K562 (cell line): ENCODE data around the gene NXNL2. TPM values are rescaled to one million over a fixed set of nuclear protein-coding genes. Genes with fewer than 3 reads are reported as not detected.

ENCODE experiments used
- ATAC-seq: fragments of 200-7000 bp; cut with Tn5 transposase; 3 replicates; pipeline ENCODE4 v1.9.1; 2020; ENCODE audit warnings: moderate library complexity
- BruUV-seq: library from RNA; stranded (reverse); fragments of 400-500 nt; replicated peaks from 2 replicates; lab custom pipeline; 2021; lab: Mats Ljungman, UMichigan
- CTCF ChIA-PET: fragments of 300-600 bp; formaldehyde crosslinking; extraction: SDS; loops from one replicate; lab custom pipeline; 2021; ENCODE audit warnings: low intra/inter-chr PET ratio; lab: Yijun Ruan, JAX
- POLR2A ChIA-PET: fragments of 300-600, 350-650 bp; sonication (Branson Sonifier 250); formaldehyde crosslinking; extraction: SDS; loops from one replicate; lab custom pipeline; 2021; ENCODE audit warnings: antibody characterized with exemption, inconsistent platforms; lab: Yijun Ruan, JAX
- DNase-seq, 4 experiments: peaks; one replicate each; pipeline versions ENCODE4 v3.0.0 to v3.0.0-alpha.2; 2011 to 2018; ENCODE audit warnings: low spot score in 3 of 4, mixed read lengths in 3 of 4; ENCODE audit errors: extremely low read depth in 1 of 4
- FAIRE-seq: peaks from 2 replicates; lab custom pipeline; 2011; peaks lifted over from hg19 to GRCh38; lab: Jason Lieb, UNC
- H2AFZ ChIP-seq: 2 replicates; pipeline ENCODE4 v1.6.0; 2011; ENCODE audit warnings: low read depth, low read length, control low read depth, inconsistent platforms
- H3K27ac ChIP-seq: fragments of 200-600 bp; 3 replicates; pipeline ENCODE4 v1.8.0; 2011; ENCODE audit warnings: low read depth, mild to moderate bottlenecking, control low read depth, inconsistent platforms, low read length, moderate library complexity, mixed read lengths; ENCODE audit errors: extremely low read depth
- H3K27me3 ChIP-seq, 2 experiments: fragments of 300-600 bp in 1 of 2; 2 replicates in 1 of 2; 3 replicates in 1 of 2; pipeline versions ENCODE4 v1.6.0 to v1.8.0; 2011; ENCODE audit warnings: inconsistent platforms in 2 of 2, low read length in 2 of 2, mild to moderate bottlenecking in 1 of 2, mixed read lengths in 1 of 2, moderate library complexity in 1 of 2; ENCODE audit not compliant: control insufficient read depth in 2 of 2, insufficient read depth in 2 of 2
- H3K36me3 ChIP-seq: fragments of 300-600 bp; 3 replicates; pipeline ENCODE4 v1.8.0; 2011; ENCODE audit warnings: mild to moderate bottlenecking, low read length, inconsistent platforms; ENCODE audit not compliant: control insufficient read depth, insufficient read depth
- H3K4me1 ChIP-seq, 2 experiments: fragments of 200-600 bp in 1 of 2; replicated peaks in 1 of 2; 2 replicates in 1 of 2; 3 replicates in 1 of 2; pipeline versions ENCODE4 v1.5.1 to v1.8.0; 2011; ENCODE audit warnings: inconsistent platforms in 2 of 2, low read length in 2 of 2, mild to moderate bottlenecking in 1 of 2, mixed read lengths in 1 of 2, moderate library complexity in 1 of 2; ENCODE audit not compliant: control insufficient read depth in 2 of 2, insufficient read depth in 2 of 2
- H3K4me2 ChIP-seq: 2 replicates; pipeline ENCODE4 v1.6.1; 2011; ENCODE audit warnings: low read length, control low read depth, inconsistent platforms, mixed read lengths; ENCODE audit not compliant: insufficient read depth
- H3K4me3 ChIP-seq: fragments of 200-600 bp; sonication (generic), shearing (Covaris generic); 2 replicates; pipeline ENCODE4 v1.5.1; 2016; ENCODE audit warnings: control low read depth, inconsistent platforms
- H3K79me2 ChIP-seq: fragments of 200-600 bp; 3 replicates; pipeline ENCODE4 v1.8.0; 2011; ENCODE audit warnings: low read length, inconsistent platforms; ENCODE audit not compliant: control insufficient read depth, insufficient read depth
- H3K9ac ChIP-seq, 2 experiments: 2 replicates each; pipeline versions ENCODE4 v1.6.0 to v1.6.1; 2011; ENCODE audit warnings: low read depth in 2 of 2, low read length in 2 of 2, control low read depth in 1 of 2, inconsistent platforms in 1 of 2, mild to moderate bottlenecking in 1 of 2, mixed read lengths in 1 of 2; ENCODE audit not compliant: insufficient read depth in 1 of 2
- H3K9me1 ChIP-seq: one replicate; pipeline ENCODE4 v1.6.0; 2011; ENCODE audit warnings: inconsistent platforms, mild to moderate bottlenecking, low read length, moderate library complexity; ENCODE audit not compliant: control insufficient read depth, insufficient read depth
- H3K9me3 ChIP-seq: replicated peaks from 2 replicates; pipeline ENCODE4 v1.5.1; 2011; ENCODE audit warnings: low read depth, low read length, inconsistent platforms; ENCODE audit not compliant: control insufficient read depth, insufficient read depth
- H4K20me1 ChIP-seq: replicated peaks from 2 replicates; pipeline ENCODE4 v1.6.1; 2011; ENCODE audit warnings: low read length, inconsistent platforms, mixed read lengths; ENCODE audit not compliant: control insufficient read depth, insufficient read depth
- ARID2 ChIP-seq: fragments of 450-650 bp; IDR thresholded peaks from 2 replicates; pipeline ENCODE4 v1.6.1; 2017; ENCODE audit warnings: antibody characterized with exemption, mild to moderate bottlenecking
- E4F1 ChIP-seq: fragments of 250-450 bp; sonication (Bioruptor Pico); IDR thresholded peaks from 2 replicates; pipeline ENCODE4 v1.5.0; 2021; ENCODE audit warnings: mild to moderate bottlenecking, borderline replicate concordance
- ETV6 ChIP-seq, 3 experiments: fragments of 150-350 bp in 1 of 3; sonication (generic) in 1 of 3; formaldehyde crosslinking in 1 of 3; IDR thresholded peaks; 2 replicates each; pipeline versions ENCODE4 v1.6.1 to v1.8.0; 2014 to 2022; ENCODE audit warnings: borderline replicate concordance in 2 of 3, low read depth in 2 of 3, antibody characterized with exemption in 1 of 3, low read length in 1 of 3, mild to moderate bottlenecking in 1 of 3, missing genetic modification reagents in 1 of 3
- MYBL2 ChIP-seq, 2 experiments: fragments of 450-650 bp in 1 of 2; sonication (generic) in 1 of 2; formaldehyde crosslinking in 1 of 2; IDR thresholded peaks; 2 replicates each; pipeline versions ENCODE4 v1.6.1 to v1.8.1; 2017 to 2022; ENCODE audit warnings: borderline replicate concordance in 1 of 2, inconsistent platforms in 1 of 2, low read depth in 1 of 2, mild to moderate bottlenecking in 1 of 2, missing genetic modification reagents in 1 of 2, moderate library complexity in 1 of 2
- NFATC3 ChIP-seq: fragments of 450-650 bp; IDR thresholded peaks from 2 replicates; pipeline ENCODE4 v1.6.1; 2017; ENCODE audit warnings: mild to moderate bottlenecking
- NRF1 ChIP-seq, 2 experiments: fragments of 450-650 bp; IDR thresholded peaks in 1 of 2; conservative IDR thresholded peaks in 1 of 2; 2 replicates each; pipeline ENCODE4 v1.6.1; 2014; ENCODE audit warnings: mild to moderate bottlenecking in 2 of 2
- SRSF3 ChIP-seq: fragments of 200-400 bp; formaldehyde crosslinking; IDR thresholded peaks from 2 replicates; pipeline ENCODE4 v1.6.1; 2016; ENCODE audit warnings: mild to moderate bottlenecking, low read length, moderate library complexity; ENCODE audit not compliant: insufficient read depth
- TARDBP ChIP-seq: fragments of 450-650 bp; IDR thresholded peaks from 2 replicates; pipeline ENCODE4 v1.6.1; 2016
- TCF15 ChIP-seq: fragments of 250-450 bp; sonication (Bioruptor Pico); IDR thresholded peaks from 2 replicates; pipeline ENCODE4 v1.8.0; 2022; ENCODE audit warnings: moderate library complexity, mild to moderate bottlenecking, inconsistent platforms
- TFAP4 ChIP-seq: sonication (generic); formaldehyde crosslinking; IDR thresholded peaks from 2 replicates; pipeline ENCODE4 v1.8.0; 2022; ENCODE audit warnings: missing genetic modification reagents, mild to moderate bottlenecking, moderate library complexity, borderline replicate concordance
- YY1 ChIP-seq, 3 experiments: IDR thresholded peaks; 2 replicates each; pipeline ENCODE4 v1.6.1; 2011; ENCODE audit warnings: low read length in 2 of 3, mild to moderate bottlenecking in 2 of 3, moderate library complexity in 2 of 3, borderline replicate concordance in 1 of 3, control low read depth in 1 of 3, low read depth in 1 of 3; ENCODE audit not compliant: insufficient read depth in 3 of 3, insufficient replicate concordance in 2 of 3, control insufficient read depth in 1 of 3, insufficient read length in 1 of 3; ENCODE audit errors: extremely low read depth in 1 of 3
- ZFPM2 ChIP-seq: fragments of 250-450 bp; sonication (Bioruptor Pico); IDR thresholded peaks from 2 replicates; pipeline ENCODE4 v1.5.1; 2022; ENCODE audit warnings: mild to moderate bottlenecking
- ZFX ChIP-seq: sonication (generic); formaldehyde crosslinking; IDR thresholded peaks from 2 replicates; pipeline ENCODE4 v1.8.0; 2022; ENCODE audit warnings: mild to moderate bottlenecking, missing genetic modification reagents, moderate library complexity
- WGBS: fragments of 100-300 bp; shearing (Covaris generic); methylation state at CpG from one replicate; pipeline ENCODE4 v1.1.6; 2016; ENCODE audit warnings: low coverage, mixed read lengths; ENCODE audit not compliant: insufficient coverage; ENCODE audit errors: missing lambda C conversion rate; 5-methylcytosine and 5-hydroxymethylcytosine counted together
- in situ Hi-C: fragments of 300-500 bp; cut with MboI; formaldehyde crosslinking; loops from 4 replicates; pipeline ENCODE4 v1.15.0; 2018; ENCODE audit warnings: inconsistent platforms, mixed read lengths
- intact Hi-C: fragments of 100-400 bp; cut with micrococcal nuclease; formaldehyde crosslinking; loops from 2 replicates; pipeline ENCODE4 v1.14.2; 2022
- polyA plus RNA-seq, 8 experiments: library from polyadenylated mRNA; depleted of rRNA in 4 of 8; stranded (reverse) in 5 of 8; unstranded in 3 of 8; fragments of >200 nt; fragmentation: Nextera tagmentation in 2 of 8; fragmentation: Illumina TruSeq in 1 of 8; extraction: Ambion mirVana in 2 of 8; extraction: Trizol in 1 of 8; gene quantifications; 2 replicates each; pipeline versions ENCODE4 v1.2.1 to v1.2.3, GENCODE V29; 2011 to 2014; ENCODE audit warnings: inconsistent platforms in 1 of 8, missing spikeins in 1 of 8
- total RNA-seq, 7 experiments: library from RNA; depleted of rRNA in 6 of 7; stranded (reverse); fragments of >200 nt in 6 of 7; fragmentation: Illumina TruSeq in 2 of 7; extraction: Trizol in 2 of 7; gene quantifications; 2 replicates each; pipeline versions ENCODE4 v1.2.1 to v1.2.3, GENCODE V29; 2011 to 2021; ENCODE audit warnings: low replicate concordance in 1 of 7

Gene NXNL2
- total and polyA plus RNA-seq, 9 of the 15 experiments (the other 6 are each of a cell fraction or from before 2014, with no cell fraction given): 0.15 to 0.19 TPM; not detected in 7

DNA sequence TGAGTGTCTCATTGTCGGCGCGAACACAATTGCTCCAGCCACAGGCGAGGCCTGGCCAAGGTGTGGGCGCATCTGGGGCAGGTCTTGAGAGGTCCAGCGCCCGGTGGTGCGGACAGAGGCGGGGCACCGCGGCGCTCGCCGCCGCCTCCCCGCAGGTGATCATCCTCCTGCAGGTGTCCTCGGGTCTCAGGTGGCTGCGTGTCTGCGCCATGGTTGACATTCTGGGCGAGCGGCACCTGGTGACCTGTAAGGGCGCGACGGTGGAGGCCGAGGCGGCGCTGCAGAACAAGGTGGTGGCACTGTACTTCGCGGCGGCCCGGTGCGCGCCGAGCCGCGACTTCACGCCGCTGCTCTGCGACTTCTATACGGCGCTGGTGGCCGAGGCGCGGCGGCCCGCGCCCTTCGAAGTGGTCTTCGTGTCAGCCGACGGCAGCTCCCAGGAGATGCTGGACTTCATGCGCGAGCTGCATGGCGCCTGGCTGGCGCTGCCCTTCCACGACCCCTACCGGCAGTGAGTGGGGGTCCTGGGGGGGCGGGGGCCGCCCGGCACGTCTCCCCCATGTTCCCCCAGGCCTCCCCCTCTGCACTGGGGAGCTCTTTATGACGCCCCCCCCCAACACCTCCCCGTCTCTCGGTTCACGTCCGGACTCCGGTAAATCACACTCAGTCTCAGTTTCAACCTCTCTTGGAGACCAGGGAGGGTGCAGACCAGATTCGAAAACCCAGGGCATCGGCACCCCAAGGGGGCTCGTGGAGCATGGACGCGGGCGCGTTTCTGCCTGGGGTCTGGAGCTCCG, 446 bp downstream of the NXNL2 start (continued):
- peak; percentile 16; the same call in 1 of the 2 replicates for TF ChIP-seq TFAP4 (CRISPR knock-in tag)
- TF ChIP-seq ARID2: no peak
- 0 out of 4 replicates have a peak, but pooled peaks of 1 of the 2 experiments have one; percentile 0 for TF ChIP-seq NRF1 (conservative IDR thresholded peaks at IDR 0.05 in 1 of 2, IDR thresholded peaks at IDR 0.05 in 1 of 2)
- no peak for TF ChIP-seq SRSF3
- TF ChIP-seq TARDBP: no peak

GRCh38 chr9:88536023-88536324, 996 bp downstream of the NXNL2 start:
- no peaks in the 10 kb centered on the region for H3K9me1 ChIP-seq
- ChIA-PET POLR2A (no interaction called here), CTCF (no interaction called here)
- no CpG with 5 or more reads among the region's 18 CpGs for WGBS
- no peaks in the 10 kb centered on the region for H3K9me3 ChIP-seq
- no peak for ATAC-seq
- no peaks in the 10 kb centered on the region for H4K20me1 ChIP-seq
- no peak for DNase-seq
- no peak overlapping the region for H3K9ac ChIP-seq
- H3K79me2 ChIP-seq: no peaks in the 10 kb centered on the region
- intact Hi-C loops: no loop called here
- H3K27me3 ChIP-seq: peaks cover 0 to 12% of the 10 kb centered on the region in 2 experiments; a peak in 2 of 5 replicates
- no peak for FAIRE-seq
- no peak overlapping the region for H3K4me3 ChIP-seq
- BruUV-seq: no TSS peak
- peaks cover 0 to 16% of the 10 kb centered on the region in 2 experiments; a peak in 2 of 5 replicates for H3K4me1 ChIP-seq
- no peaks in the 10 kb centered on the region for H3K36me3 ChIP-seq
- in situ Hi-C loops: no loop called here
- H3K4me2 ChIP-seq: no peak overlapping the region
- H2AFZ ChIP-seq: no peak overlapping the region
- H3K27ac ChIP-seq: no peak overlapping the region
- TF ChIP-seq MYBL2 (IDR thresholded peaks at IDR 0.05; ENCODE audit: low read depth) (no peak), MYBL2 (CRISPR knock-in tag; IDR thresholded peaks at IDR 0.05; ENCODE audit: borderline replicate concordance) (no peak), ZFPM2 (CRISPR knock-in tag) (no peak), NFATC3 (no peak), YY1 (IDR thresholded peaks at IDR 0.05; ENCODE audit: borderline replicate concordance in 1 of 3, control insufficient read depth in 1 of 3, extremely low read depth in 1 of 3, insufficient read depth in 3 of 3, insufficient read length in 1 of 3, insufficient replicate concordance in 2 of 3, low read depth in 1 of 3, low read length in 2 of 3) (no peak), E4F1 (no peak), ZFX (CRISPR knock-in tag) (no peak), ETV6 (IDR thresholded peaks at IDR 0.05; ENCODE audit: borderline replicate concordance in 1 of 2, low read depth in 2 of 2, low read length in 1 of 2) (no peak), ETV6 (CRISPR knock-in tag; IDR thresholded peaks at IDR 0.05; ENCODE audit: borderline replicate concordance) (no peak), TCF15 (CRISPR knock-in tag) (no peak)
